GM19395 (cell line): ENCODE measurements around the gene CFI.

ENCODE experiments used
- ATAC-seq: cut with Tn5 transposase; IDR thresholded peaks from one replicate; pipeline ENCODE4 v1.9.1; 2021; ENCODE audit warnings: mild to moderate bottlenecking, moderate library complexity; ENCODE audit not compliant: unreplicated experiment

Gene CFI

GRCh38 chr4:109801895-109802319, at the start of gene CFI:
CFI (minus strand) TSS chr4:109801999; CDS start chr4:109801971, 28 bp downstream.
- no peak for ATAC-seq

DNA sequence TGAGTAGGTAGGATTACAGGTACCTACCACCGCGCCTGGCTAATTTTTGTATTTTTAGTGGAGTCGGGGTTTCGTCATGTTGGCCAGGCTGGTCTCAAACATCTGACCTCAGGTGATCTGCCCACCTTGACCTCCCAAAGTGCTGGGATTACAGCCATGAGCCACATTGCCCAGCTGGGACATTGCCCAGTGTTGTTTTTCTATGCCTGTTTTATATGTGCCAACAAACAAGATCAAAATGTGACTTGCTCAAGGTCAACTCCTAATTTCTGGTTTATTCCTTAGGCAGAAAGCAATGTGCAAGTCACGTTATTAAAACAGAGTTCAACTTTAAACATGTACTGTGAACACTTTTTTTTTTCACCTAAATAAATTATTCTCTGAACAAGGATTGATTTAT, 48.8 kb upstream of the CFI start:
- ATAC-seq: no peak

- no peak for ATAC-seq
Observed at GRCh38 chr4:109848501-109848900, 46.7 kb upstream of the CFI start.

GRCh38 chr4:109847896-109848442, 46.2 kb upstream of the CFI start, which contains the start of gene LRIT3:
LRIT3 (plus strand) TSS chr4:109848107; CDS start chr4:109848202, 95 bp downstream.
- ATAC-seq: no peak

DNA sequence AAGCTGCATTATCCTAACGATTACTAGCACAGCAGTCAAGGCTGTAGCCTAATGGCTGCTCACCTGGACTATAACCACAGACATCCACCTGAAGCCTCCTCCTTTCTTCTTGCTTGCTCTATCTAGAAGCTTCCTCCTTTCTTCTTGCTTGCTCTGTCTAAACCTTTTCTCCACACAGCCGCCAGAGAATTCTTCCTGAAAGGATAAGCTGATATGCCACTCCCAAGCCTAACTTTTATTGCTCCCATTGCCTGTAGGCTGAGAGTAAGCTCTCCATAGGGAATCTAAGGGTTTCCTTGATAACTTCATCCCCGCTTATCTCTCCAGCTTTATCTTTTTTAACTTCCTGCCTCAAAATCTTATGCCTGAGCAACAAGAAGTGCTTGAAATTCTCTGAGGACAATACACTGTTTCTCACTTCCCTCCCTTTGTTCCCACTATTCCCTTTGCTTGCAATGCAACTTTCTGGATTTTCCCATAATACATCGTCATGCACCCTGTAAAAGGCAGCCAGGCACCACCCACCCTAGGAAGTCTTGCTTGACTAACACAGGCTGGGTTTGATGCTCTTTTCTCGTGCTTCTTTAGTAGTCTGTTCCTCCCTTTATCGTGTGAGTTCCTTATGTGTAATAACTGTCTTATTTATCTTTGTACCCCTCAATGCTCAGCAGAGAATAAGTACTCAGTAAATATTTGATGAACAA, 44.7 kb upstream of the CFI start:
- no peak for ATAC-seq

- ATAC-seq: no peak
Observed at GRCh38 chr4:109836985-109837384, 35.2 kb upstream of the CFI start.

- no peak for ATAC-seq
Observed at GRCh38 chr4:109833756-109834155, 32.0 kb upstream of the CFI start.

GRCh38 chr4:109827672-109828071, 25.9 kb upstream of the CFI start, which contains the start of gene RRH:
RRH (plus strand) TSS chr4:109827972; CDS start chr4:109828028, 56 bp downstream.
- no peak for ATAC-seq

DNA sequence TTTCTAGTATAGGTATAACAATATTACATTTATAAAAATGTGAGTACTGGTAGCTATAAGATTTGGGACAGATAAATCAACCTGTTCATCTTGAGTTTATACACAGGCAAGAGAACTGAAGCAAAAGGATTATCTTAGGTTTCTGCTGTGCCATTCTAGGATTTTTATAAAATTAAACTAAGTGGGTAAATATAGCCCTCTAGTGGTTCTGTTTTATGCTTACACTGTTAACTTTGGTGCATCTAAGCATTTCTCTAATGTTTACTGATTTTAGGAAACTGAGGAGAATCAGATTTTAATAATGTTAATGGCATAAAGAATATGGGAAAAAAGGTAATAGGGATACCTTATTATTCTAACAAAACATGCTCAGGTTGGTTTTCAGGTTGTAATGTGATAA, 24.9 kb upstream of the CFI start:
- ATAC-seq: peak; percentile 72

DNA sequence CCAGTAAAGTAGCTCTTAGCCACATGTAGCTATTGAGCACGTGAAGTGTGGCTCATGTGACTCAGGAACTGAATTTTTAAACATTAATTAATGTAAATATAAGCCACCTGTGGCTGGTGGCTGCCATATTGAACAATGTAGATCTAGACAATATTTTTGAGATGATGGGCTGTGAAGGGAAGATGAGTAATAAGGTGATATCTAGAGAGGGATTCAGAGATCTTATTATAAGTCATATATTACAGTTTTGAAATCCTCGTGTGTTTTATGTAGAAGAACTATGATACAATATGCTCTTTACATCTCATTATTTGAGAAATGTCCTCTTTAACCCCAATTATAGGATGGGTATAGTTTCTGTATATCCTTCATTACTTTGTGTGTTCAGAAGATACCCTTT, 19.4 kb upstream of the CFI start:
- no peak for ATAC-seq

DNA sequence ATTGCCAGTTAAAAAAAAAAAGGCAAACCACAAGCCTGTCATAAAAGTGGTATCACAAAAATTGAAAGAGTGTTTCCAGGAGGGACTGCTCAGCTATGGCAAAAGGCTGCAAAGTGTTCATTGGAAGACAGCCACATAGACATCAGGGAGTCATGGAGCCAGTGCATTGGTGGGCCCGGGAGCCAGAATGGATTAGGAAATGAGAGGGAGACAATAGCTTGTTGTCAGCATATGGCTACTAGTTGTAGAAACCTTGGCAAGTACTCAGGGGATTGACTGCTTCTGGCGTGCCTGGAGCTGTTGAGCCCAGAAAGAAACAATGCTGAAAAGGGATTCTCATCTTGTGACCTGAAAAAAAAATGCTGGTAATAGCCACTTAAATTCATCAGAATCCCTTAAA, 18.8 kb upstream of the CFI start:
- no peak for ATAC-seq

DNA sequence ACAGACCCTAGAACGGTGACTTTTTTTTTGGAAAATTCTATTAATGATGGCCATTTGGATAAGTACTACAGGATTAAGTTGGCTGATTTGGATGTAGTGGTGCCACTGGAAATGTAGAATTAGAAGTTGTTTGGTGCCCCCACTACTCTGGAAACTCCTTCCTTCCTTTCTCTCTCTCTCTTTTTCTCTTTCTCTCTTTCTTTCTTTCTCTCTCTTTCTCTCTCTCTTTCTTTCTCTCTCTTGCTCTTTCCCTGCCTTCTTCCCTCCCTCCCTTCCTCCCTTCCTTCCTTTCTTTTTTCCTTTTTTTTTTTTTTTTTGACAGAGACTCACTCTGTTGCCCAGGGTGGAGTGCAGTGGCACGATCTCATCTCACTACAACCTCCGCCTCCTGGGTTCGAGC, 16.5 kb upstream of the CFI start:
- ATAC-seq: no peak

DNA sequence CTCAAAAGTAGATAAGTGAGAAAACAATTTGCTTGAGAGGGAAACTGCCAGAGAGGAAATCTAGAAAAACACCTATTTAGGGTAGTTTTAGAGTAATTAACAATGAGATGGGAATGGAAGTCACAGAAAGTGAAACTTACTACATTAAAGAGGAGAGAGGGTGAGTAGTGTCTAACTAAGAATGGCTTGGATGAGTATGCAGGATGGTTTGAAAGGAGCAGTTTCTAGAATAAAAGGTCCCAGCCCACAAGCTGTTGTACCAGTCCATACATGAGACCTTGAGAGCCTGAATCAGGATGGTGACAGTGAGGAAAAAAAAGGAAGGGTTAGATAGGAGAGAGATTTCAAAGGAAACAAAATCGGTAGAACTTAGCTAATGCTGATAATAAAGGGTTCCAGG, 15.1 kb upstream of the CFI start:
- ATAC-seq: no peak

DNA sequence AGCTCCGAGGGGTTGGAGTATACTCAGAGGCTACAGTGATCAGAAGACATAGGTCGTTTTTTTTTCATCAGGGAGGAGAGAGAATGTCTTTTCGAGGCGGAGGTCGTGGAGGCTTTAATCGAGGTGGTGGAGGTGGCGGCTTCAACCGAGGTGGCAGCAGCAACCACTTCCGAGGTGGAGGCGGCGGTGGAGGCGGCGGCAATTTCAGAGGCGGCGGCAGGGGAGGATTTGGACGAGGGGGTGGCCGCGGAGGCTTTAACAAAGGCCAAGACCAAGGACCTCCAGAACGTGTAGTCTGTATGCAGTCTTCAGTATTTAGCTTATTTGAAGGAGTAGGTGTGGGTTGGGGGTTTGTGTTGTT, 14.3 kb upstream of the CFI start:
- ATAC-seq: no peak

GRCh38 chr4:109815151-109816081, 13.6 kb upstream of the CFI start, which contains the start of gene GAR1:
GAR1 (plus strand) TSS chr4:109815762; CDS start chr4:109816165, 403 bp downstream.
- ATAC-seq: peak; percentile 99

GRCh38 chr4:109811707-109812106, 9.9 kb upstream of the CFI start:
- no peak for ATAC-seq

DNA sequence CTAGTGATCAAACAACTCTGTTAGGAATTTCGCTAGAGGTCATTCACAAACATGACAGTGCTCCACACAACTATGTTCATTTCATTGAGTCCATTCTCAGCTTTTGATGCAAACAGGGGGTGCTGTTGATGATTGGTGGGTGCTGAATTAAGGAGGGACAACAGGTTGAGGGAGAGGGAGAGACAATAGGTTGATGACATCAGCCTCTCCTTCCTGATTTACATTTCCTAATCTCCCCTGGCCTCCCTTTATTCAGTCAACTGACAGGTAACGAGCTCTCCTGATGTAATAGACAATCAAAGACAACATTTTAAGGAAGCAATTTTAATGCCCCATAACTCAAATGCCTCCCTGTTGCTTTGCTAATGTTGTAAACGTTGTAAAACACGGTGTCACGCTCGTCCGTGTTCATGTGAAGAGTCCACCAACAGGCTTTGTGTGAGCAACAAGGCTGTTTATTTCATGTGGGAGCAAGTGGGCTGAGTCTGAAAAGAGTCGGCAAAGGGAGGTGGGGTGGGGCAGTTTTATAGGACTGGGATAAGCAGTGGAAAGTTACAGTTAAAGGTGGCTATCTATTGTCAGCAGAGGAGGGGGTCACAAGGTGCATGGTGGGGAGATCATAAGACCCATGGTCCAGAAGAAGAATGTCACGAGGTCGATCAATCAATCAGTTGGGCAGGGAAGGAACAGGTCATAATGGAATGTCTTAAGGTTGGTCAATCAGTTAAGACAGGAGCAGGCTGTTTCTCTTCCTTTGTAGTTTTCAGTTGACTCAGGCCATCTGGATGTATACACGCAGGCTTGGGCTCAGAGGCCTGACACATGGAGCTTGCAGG, 9.0 kb upstream of the CFI start:
- ATAC-seq: no peak

GRCh38 chr4:109809655-109810054, 7.9 kb upstream of the CFI start:
- no peak for ATAC-seq

GRCh38 chr4:109803924-109804571, 2.2 kb upstream of the CFI start:
- no peak for ATAC-seq

- no peak for ATAC-seq
Observed at GRCh38 chr4:109801099-109801789, 555 bp downstream of the CFI start.
